Transverse colon (tissue), 4 donors: ENCODE measurements around the gene AVPR2. TPM values are rescaled to one million over a fixed set of nuclear protein-coding genes. Genes with fewer than 3 reads are reported as not detected.

Experiments used
- DNase-seq: peaks from one replicate; pipeline ENCODE4 v3.0.0-alpha.2; 2019
- H3K27ac ChIP-seq, 4 donors: fragments of 200-600 bp; sonication (generic); 2 replicates each; pipeline ENCODE4 v1.5.1; 2016 to 2018; ENCODE audit warnings: inconsistent platforms in 4 of 4
- H3K27me3 ChIP-seq: fragments of 200-600 bp; sonication (generic); 2 replicates; pipeline ENCODE4 v1.5.1; 2017; ENCODE audit warnings: inconsistent platforms
- H3K36me3 ChIP-seq, 4 donors: fragments of 200-600 bp; sonication (generic); 2 replicates each; pipeline ENCODE4 v1.5.1; 2017 to 2019; ENCODE audit warnings: inconsistent platforms in 4 of 4
- H3K4me1 ChIP-seq, 4 donors: fragments of 200-600 bp; sonication (generic); 2 replicates each; pipeline ENCODE4 v1.5.1; 2017 to 2020; ENCODE audit warnings: inconsistent platforms in 4 of 4
- H3K4me3 ChIP-seq, 4 donors: fragments of 200-600 bp; sonication (generic); 1 replicate in 1 of 4; 2 replicates in 3 of 4; pipeline versions ENCODE4 v1.5.1 to v1.6.1; 2017 to 2019; ENCODE audit warnings: inconsistent platforms in 4 of 4
- H3K9me3 ChIP-seq, 2 donors: fragments of 200-600 bp; sonication (generic); 2 replicates each; pipeline ENCODE4 v1.5.1; 2017 to 2019; ENCODE audit warnings: inconsistent platforms in 2 of 2
- EP300 ChIP-seq: sonication (generic); formaldehyde crosslinking; IDR thresholded peaks from one replicate; pipeline ENCODE4 v1.6.1; 2017; ENCODE audit warnings: antibody characterized with exemption, low read depth
- POLR2A ChIP-seq: fragments of 450-650 bp; IDR thresholded peaks from one replicate; pipeline ENCODE4 v1.6.1; 2016; ENCODE audit warnings: antibody characterized with exemption, mild to moderate bottlenecking, moderate library complexity
- POLR2AphosphoS5 ChIP-seq, 3 donors: sonication (generic); formaldehyde crosslinking; IDR thresholded peaks; one replicate each; pipeline ENCODE4 v1.6.1; 2016; ENCODE audit warnings: antibody characterized with exemption in 3 of 3
- WGBS, 2 donors: methylation state at CpG; one replicate each; pipeline ENCODE4 v1.1.5; 2018; ENCODE audit warnings: low coverage in 1 of 2; 5-methylcytosine and 5-hydroxymethylcytosine counted together
- in situ Hi-C, 4 donors: fragments of 200-750 bp; cut with MboI; loops; one replicate each; pipeline versions ENCODE4 v1.15.0 to v1.15.1; 2017; ENCODE audit warnings: low sequenced_read_pairs in 3 of 4, low pct_ligation_motif_present in 1 of 4, low pct_unique_long_range_greater_than_20kb in 1 of 4
- intact Hi-C: fragments of 100-400 bp; cut with DNase I; formaldehyde crosslinking; loops from one replicate; pipeline ENCODE4 v1.15.1; 2023; ENCODE audit warnings: low total_unique reads
- total RNA-seq, 4 donors: library from RNA; depleted of rRNA; stranded (reverse); fragments of >200 nt; gene quantifications; one replicate each; pipeline ENCODE4 v1.1.0, GENCODE V29; 2016
- TF ChIP-seq, protein P1 (sequence below), 5 experiments: fragments of 200-600 bp in 3 of 5; fragments of 450-650 bp in 2 of 5; sonication (generic) in 3 of 5; IDR thresholded peaks; 1 replicate in 2 of 5; 2 replicates in 3 of 5; pipeline ENCODE4 v1.5.1; 2016 to 2017; ENCODE audit warnings: antibody characterized with exemption in 5 of 5, inconsistent platforms in 3 of 5, mild to moderate bottlenecking in 2 of 5, moderate library complexity in 1 of 5

The AVPR2 gene
- total RNA-seq, 4 donors from 2014 or later = 0.41 to 72.2 (median 9.8) TPM; not detected in 1

DNA sequence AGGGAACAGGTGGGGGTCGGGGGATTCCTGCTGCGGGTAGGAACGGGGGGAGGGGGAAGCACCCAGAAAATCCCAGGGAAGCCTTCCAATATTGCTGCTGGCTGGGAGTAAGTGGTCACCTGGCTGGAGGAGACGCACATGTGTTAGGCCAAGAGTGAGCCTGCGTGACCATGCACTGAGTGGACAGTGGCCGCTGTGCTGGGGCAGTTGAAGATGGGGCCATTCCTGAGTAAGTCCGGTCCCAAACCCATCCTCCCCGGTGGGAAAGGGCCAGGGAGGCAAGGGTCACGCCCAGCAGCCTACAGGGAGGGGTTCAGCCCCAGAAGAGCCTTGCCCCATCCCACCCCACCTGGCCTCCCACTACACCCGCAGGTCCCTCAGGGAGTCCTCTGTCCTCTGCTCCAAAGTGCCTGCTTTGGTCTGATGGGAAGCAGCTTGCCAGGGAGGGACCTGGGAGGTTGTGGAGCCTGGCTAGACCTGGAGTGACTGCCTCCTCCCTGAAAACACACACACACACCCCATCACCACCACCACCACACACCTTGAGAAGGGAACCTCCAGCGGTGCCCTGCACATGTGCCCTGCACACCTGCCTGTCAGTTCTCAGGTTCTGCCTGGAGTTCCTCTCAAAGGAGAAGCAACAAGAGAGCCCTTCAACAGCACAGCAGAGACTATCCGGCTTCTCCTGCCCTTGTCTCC lies 24.6 kb upstream of the AVPR2 start:
- TF ChIP-seq POLR2AphosphoS5 (IDR thresholded peaks at IDR 0.05) (no peak), POLR2A (no peak)
- Histone ChIP-seq H3K4me1 (no peaks in the 10 kb centered on the region), H3K27ac (no peak overlapping the region), H3K27me3 (peaks cover 44% of the 10 kb centered on the region), H3K9me3 (no peaks in the 10 kb centered on the region), H3K4me3 (no peak overlapping the region), H3K36me3 (no peaks in the 10 kb centered on the region)
- in situ Hi-C loops (no loop called here), intact Hi-C loops (no loop called here)
- WGBS, 2 donors = 65% methylated on average over 12 of the region's 12 CpGs; no CpG with 5 or more reads in 1 of the 2 donors
- no peak for DNase-seq

DNA sequence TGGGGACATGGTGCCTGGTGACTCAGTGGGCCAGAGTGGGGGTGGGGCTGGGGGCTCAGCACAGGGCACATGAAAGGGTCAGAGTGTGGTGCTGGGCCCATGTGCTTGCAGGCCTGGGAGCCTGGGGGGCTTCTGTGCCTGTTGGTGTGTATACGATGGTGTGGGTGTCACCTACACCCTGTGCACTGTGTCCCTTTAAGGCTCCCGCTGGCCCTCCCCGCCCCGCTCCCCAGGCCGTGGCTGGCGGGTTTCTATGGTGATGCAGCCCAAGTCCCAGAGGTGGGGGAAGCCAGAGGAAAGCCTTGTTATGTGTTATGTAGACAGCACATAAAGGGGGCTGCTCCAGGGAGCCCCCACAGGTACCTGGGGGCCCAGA lies 24.0 kb upstream of the AVPR2 start:
- in situ Hi-C loops = no loop called here
- 29% methylated on average over 6 of the region's 6 CpGs; no CpG with 5 or more reads in 1 of the 2 donors for WGBS, 2 donors

DNA sequence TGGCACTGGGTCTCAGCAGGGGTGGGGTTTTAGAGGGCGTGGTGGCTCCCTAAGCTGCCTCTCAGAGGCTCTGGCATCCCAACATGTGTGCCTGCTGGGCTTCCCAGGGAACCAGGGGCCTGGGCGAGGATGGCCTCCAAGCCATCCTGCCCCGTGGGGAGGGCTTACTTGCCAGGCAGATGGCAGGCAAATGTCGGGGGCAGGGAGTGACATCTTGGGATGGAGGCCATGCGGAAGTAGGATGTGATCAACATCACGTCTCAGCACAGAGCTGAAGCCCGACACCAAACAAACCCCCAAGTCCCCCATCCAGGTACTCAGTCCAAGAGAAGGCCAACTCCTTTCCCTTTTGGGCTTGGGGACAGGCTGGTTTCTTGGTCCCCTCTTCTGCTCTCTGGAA lies 23.2 kb upstream of the AVPR2 start:
- Histone ChIP-seq H3K27me3 (peaks cover 54% of the 10 kb centered on the region), H3K4me3 (no peak overlapping the region), H3K27ac (no peak overlapping the region), H3K4me1 (peaks cover 0 to 6% (median 3%) of the 10 kb centered on the region in 4 donors), H3K9me3 (no peaks in the 10 kb centered on the region), H3K36me3 (no peaks in the 10 kb centered on the region)
- in situ Hi-C loops = no loop called here
- no peak for DNase-seq
- 55% methylated on average over 7 of the region's 7 CpGs; no CpG with 5 or more reads in 1 of the 2 donors for WGBS, 2 donors
- no peak for TF ChIP-seq POLR2A
- TF ChIP-seq EP300 = no peak
- TF ChIP-seq POLR2AphosphoS5 (IDR thresholded peaks at IDR 0.05) = no peak
- TF ChIP-seq, protein P1, sequence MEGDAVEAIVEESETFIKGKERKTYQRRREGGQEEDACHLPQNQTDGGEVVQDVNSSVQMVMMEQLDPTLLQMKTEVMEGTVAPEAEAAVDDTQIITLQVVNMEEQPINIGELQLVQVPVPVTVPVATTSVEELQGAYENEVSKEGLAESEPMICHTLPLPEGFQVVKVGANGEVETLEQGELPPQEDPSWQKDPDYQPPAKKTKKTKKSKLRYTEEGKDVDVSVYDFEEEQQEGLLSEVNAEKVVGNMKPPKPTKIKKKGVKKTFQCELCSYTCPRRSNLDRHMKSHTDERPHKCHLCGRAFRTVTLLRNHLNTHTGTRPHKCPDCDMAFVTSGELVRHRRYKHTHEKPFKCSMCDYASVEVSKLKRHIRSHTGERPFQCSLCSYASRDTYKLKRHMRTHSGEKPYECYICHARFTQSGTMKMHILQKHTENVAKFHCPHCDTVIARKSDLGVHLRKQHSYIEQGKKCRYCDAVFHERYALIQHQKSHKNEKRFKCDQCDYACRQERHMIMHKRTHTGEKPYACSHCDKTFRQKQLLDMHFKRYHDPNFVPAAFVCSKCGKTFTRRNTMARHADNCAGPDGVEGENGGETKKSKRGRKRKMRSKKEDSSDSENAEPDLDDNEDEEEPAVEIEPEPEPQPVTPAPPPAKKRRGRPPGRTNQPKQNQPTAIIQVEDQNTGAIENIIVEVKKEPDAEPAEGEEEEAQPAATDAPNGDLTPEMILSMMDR (IDR thresholded peaks at IDR 0.05) = no peak
- intact Hi-C loops = no loop called here

More for the DNA sequence above, 24.0 kb upstream of the AVPR2 start:
- Histone ChIP-seq H3K4me1 (peaks cover 0 to 4% (median 2%) of the 10 kb centered on the region in 4 donors), H3K9me3 (no peaks in the 10 kb centered on the region), H3K36me3 (no peaks in the 10 kb centered on the region), H3K27me3 (peaks cover 49% of the 10 kb centered on the region), H3K27ac (no peak overlapping the region), H3K4me3 (no peak overlapping the region)
- intact Hi-C loops = no loop called here
- no peak for DNase-seq
- no peak for TF ChIP-seq EP300
- TF ChIP-seq POLR2AphosphoS5 (IDR thresholded peaks at IDR 0.05) = no peak
- TF ChIP-seq, protein P1 (IDR thresholded peaks at IDR 0.05) = no peak

DNA sequence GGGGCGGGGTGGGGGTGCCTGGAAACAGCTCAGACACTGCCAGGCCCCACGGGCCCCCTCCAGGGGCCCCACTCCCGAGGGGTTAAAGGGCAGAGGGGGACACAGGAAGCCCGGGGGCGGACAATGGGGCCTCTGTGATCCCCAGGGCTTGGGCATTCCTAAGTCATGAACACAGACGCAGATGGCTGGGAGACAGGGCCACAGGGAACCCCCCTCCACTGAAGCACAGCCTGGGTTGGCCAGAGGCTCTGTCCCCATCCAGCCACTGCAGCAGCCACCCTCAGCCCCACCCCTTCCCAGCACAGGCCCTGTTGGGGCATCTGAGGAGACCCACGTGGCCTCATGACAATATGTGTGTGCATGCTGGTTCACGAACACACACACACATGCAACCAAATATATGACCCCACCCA lies 22.4 kb upstream of the AVPR2 start:
- no peak overlapping the region for H3K27ac ChIP-seq
- intact Hi-C loops (no loop called here), in situ Hi-C loops (no loop called here)
- no peak for DNase-seq
- peaks cover 0 to 6% (median 3%) of the 10 kb centered on the region in 4 donors for H3K4me1 ChIP-seq
- no peak overlapping the region for H3K4me3 ChIP-seq
- TF ChIP-seq, protein P1 (IDR thresholded peaks at IDR 0.05) = no peak
- no peak for TF ChIP-seq POLR2AphosphoS5 (IDR thresholded peaks at IDR 0.05)
- TF ChIP-seq EP300 = no peak
- TF ChIP-seq POLR2A = no peak
- H3K9me3 ChIP-seq = no peaks in the 10 kb centered on the region
- H3K27me3 ChIP-seq = peaks cover 62% of the 10 kb centered on the region
- H3K36me3 ChIP-seq = no peaks in the 10 kb centered on the region
- WGBS, 2 donors = 38% methylated on average over 8 of the region's 8 CpGs; no CpG with 5 or more reads in 1 of the 2 donors
